H1 (cell line): ENCODE measurements around the gene WDR1.

Source experiments
- HDAC2 ChIP-seq, 2 experiments: fragments of 300-600 bp in 1 of 2; sonication (generic) in 1 of 2; IDR thresholded peaks; 2 replicates each; pipeline ENCODE4 v1.6.1; 2011 to 2012; ENCODE audit warnings: low read depth in 2 of 2, low read length in 2 of 2, mild to moderate bottlenecking in 2 of 2, moderate library complexity in 2 of 2, borderline replicate concordance in 1 of 2, inconsistent platforms in 1 of 2
- POLR2AphosphoS5 ChIP-seq: IDR thresholded peaks from 2 replicates; pipeline ENCODE4 v1.6.1; 2011; ENCODE audit warnings: low read depth, low read length
- SRF ChIP-seq: IDR thresholded peaks from 2 replicates; pipeline ENCODE4 v1.6.1; 2011; ENCODE audit warnings: mild to moderate bottlenecking, low read depth, low read length, moderate library complexity

DNA sequence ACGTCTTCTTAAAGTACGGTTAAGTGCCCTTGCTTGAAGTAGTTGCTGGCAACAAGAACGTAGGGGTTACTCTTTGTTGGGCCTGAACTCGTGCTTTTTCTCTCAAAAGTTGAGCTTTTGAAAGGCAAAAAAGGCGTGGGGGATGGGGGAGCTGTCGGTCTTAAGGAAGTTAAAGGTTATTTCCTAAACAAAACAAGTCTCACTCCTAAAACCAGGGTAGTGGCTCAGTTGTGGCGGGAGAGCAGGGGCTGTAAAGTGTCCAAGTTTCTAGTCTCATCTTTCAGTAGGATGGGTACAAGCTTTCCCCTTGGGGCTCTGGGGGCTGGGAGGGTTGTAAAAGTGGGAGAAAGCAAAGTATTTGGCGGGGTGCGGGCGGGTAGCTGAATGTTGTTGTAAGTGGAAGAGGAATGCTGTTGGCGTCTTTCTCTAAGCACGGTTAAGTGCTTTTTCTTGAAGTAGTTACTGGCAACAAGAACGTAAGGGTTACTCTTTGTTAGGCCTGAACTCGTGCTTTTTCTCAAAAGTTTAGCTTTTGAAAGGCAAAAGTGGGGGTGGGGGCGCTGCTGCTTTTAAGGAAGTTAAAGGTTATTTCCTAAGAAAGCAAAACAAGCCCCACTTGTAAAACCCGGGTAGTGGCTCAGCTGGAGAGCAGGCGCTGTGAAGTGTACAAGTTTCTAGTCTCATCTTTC is 904 bp upstream of the WDR1 start:
- TF ChIP-seq SRF (no peak), HDAC2 (IDR thresholded peaks at IDR 0.05; ENCODE audit: borderline replicate concordance in 1 of 2, low read depth in 2 of 2, low read length in 2 of 2) (no peak), POLR2AphosphoS5 (peak; percentile 75)
